Measurements from ENCODE around the gene GBX2. TPM values are rescaled to one million over a fixed set of nuclear protein-coding genes. Genes with fewer than 3 reads are reported as not detected.

Gene GBX2
- total RNA-seq, 1 experiment from 2014 or later, result 25.6 TPM

DNA sequence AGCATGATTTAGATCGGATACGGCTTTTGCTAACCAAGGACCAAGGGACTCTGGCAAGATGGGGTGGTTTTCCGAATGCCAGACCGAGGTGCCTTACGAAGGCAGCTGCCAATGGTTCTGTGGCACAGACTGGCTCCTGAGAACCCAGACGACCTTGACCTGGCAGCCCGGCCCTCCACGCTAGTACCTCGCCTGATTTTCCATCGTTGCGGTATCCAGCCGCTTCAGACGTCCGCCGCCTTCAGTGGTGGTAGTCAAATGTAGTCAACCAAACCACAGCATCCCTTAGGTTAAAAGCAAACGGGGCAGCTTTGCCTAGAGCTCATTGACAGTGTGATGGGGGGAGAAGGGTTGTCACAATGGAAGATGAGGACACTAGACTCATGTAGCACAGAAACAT lies 42.6 kb downstream of the GBX2 start:
- no peak overlapping the region for H3K4me3 Mint-ChIP-seq
- DNase-seq (ENCODE audit: low spot score) (no peak), ATAC-seq (no peak)
- no peak overlapping the region for H3K27ac Mint-ChIP-seq
- no peaks in the 10 kb centered on the region for H3K9me3 Mint-ChIP-seq
- no peaks in the 10 kb centered on the region; the same call in 1 of the 2 replicates for H3K27me3 Mint-ChIP-seq (ENCODE audit: low read depth)
- TF ChIP-seq SP1 (CRISPR knock-in tag; conservative IDR thresholded peaks at IDR 0.05) (no peak), TP53 (CRISPR knock-in tag; IDR thresholded peaks at IDR 0.05) (no peak), FOXJ3 (CRISPR knock-in tag; IDR thresholded peaks at IDR 0.05; ENCODE audit: borderline replicate concordance) (no peak), ELF4 (CRISPR knock-in tag; IDR thresholded peaks at IDR 0.05; ENCODE audit: low read depth) (no peak), MXD4 (CRISPR knock-in tag; IDR thresholded peaks at IDR 0.05; ENCODE audit: borderline replicate concordance) (no peak)
- TF ChIP-seq, protein P1, sequence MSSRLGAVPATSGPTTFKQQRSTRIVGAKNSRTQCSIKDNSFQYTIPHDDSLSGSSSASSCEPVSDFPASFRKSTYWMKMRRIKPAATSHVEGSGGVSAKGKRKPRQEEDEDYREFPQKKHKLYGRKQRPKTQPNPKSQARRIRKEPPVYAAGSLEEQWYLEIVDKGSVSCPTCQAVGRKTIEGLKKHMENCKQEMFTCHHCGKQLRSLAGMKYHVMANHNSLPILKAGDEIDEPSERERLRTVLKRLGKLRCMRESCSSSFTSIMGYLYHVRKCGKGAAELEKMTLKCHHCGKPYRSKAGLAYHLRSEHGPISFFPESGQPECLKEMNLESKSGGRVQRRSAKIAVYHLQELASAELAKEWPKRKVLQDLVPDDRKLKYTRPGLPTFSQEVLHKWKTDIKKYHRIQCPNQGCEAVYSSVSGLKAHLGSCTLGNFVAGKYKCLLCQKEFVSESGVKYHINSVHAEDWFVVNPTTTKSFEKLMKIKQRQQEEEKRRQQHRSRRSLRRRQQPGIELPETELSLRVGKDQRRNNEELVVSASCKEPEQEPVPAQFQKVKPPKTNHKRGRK (CRISPR knock-in tag; IDR thresholded peaks at IDR 0.05; ENCODE audit: borderline replicate concordance), result no peak
- TF ChIP-seq, protein P2, sequence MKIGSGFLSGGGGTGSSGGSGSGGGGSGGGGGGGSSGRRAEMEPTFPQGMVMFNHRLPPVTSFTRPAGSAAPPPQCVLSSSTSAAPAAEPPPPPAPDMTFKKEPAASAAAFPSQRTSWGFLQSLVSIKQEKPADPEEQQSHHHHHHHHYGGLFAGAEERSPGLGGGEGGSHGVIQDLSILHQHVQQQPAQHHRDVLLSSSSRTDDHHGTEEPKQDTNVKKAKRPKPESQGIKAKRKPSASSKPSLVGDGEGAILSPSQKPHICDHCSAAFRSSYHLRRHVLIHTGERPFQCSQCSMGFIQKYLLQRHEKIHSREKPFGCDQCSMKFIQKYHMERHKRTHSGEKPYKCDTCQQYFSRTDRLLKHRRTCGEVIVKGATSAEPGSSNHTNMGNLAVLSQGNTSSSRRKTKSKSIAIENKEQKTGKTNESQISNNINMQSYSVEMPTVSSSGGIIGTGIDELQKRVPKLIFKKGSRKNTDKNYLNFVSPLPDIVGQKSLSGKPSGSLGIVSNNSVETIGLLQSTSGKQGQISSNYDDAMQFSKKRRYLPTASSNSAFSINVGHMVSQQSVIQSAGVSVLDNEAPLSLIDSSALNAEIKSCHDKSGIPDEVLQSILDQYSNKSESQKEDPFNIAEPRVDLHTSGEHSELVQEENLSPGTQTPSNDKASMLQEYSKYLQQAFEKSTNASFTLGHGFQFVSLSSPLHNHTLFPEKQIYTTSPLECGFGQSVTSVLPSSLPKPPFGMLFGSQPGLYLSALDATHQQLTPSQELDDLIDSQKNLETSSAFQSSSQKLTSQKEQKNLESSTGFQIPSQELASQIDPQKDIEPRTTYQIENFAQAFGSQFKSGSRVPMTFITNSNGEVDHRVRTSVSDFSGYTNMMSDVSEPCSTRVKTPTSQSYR (CRISPR knock-in tag; IDR thresholded peaks at IDR 0.05), result no peak
- ChIA-PET POLR2A (interaction anchor here (0.6 kb wide), 1 partner anchor 139 kb away, joined by 3 read pairs; no protein-coding TSS in a partner anchor), CTCF (no interaction called here)
- peaks cover 19% of the 10 kb centered on the region for H3K36me3 Mint-ChIP-seq
- H3K4me1 Mint-ChIP-seq, result peaks cover 30% of the 10 kb centered on the region

DNA sequence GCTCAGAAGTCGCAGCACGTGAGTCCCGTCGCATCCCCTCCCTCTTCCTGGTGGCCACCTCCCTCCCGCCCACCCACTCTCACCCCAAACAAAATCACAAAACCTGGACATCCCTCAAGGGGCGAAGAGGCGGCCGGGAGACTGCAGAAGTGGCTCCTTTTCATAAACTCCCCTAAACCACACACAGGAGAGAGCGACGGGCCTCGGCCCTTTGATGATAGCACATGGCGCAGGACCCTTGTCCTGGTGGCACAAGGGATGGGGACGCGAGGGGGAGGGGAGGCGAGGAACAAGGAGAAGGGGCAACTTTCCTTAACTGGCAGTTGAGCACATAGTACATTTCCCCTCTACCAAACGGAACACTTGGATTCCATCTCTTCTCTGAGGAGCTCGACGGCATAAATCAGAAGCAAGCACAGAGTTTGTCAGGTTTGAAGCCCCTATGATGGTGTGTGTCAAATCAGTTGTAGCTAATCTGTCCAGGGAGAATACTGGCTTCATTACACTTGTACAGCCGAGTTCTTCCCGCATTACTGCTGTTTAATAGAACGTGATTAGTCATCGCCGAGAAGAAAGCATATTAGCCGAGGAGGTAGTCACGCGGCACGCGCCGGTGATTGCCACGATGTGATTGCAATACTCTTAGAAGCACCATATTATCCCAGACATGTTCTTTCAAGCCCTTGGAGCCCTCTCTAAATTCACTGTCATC lies 43.8 kb downstream of the GBX2 start:
- Mint-ChIP-seq H3K36me3 (peaks cover 20% of the 10 kb centered on the region), H3K9me3 (no peaks in the 10 kb centered on the region), H3K27me3 (ENCODE audit: low read depth) (peaks cover under 1% of the 10 kb centered on the region; the same call in 1 of the 2 replicates), H3K4me1 (peaks cover 33% of the 10 kb centered on the region), H3K4me3 (no peak overlapping the region), H3K27ac (no peak overlapping the region)
- CTCF ChIA-PET, result interaction anchor here (0.6 to 0.8 kb wide), 2 partner anchors 19 to 379 kb away, joined by 3 read pairs; no protein-coding TSS in a partner anchor
- no peak for DNase-seq (ENCODE audit: low spot score)
- POLR2A ChIA-PET, result interaction anchor here (0.5 kb wide), 1 partner anchor 54 kb away, joined by 3 read pairs; no protein-coding TSS in a partner anchor
- ATAC-seq, result no peak
- TF ChIP-seq MYBL2 (CRISPR knock-in tag; IDR thresholded peaks at IDR 0.05), result no peak
- TF ChIP-seq, protein P3, sequence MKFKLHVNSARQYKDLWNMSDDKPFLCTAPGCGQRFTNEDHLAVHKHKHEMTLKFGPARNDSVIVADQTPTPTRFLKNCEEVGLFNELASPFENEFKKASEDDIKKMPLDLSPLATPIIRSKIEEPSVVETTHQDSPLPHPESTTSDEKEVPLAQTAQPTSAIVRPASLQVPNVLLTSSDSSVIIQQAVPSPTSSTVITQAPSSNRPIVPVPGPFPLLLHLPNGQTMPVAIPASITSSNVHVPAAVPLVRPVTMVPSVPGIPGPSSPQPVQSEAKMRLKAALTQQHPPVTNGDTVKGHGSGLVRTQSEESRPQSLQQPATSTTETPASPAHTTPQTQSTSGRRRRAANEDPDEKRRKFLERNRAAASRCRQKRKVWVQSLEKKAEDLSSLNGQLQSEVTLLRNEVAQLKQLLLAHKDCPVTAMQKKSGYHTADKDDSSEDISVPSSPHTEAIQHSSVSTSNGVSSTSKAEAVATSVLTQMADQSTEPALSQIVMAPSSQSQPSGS (CRISPR knock-in tag; IDR thresholded peaks at IDR 0.05; ENCODE audit: borderline replicate concordance, low read depth), result no peak
- no peak for TF ChIP-seq NFYB (CRISPR knock-in tag; conservative IDR thresholded peaks at IDR 0.05; ENCODE audit: low read depth)
- TF ChIP-seq, protein P4, sequence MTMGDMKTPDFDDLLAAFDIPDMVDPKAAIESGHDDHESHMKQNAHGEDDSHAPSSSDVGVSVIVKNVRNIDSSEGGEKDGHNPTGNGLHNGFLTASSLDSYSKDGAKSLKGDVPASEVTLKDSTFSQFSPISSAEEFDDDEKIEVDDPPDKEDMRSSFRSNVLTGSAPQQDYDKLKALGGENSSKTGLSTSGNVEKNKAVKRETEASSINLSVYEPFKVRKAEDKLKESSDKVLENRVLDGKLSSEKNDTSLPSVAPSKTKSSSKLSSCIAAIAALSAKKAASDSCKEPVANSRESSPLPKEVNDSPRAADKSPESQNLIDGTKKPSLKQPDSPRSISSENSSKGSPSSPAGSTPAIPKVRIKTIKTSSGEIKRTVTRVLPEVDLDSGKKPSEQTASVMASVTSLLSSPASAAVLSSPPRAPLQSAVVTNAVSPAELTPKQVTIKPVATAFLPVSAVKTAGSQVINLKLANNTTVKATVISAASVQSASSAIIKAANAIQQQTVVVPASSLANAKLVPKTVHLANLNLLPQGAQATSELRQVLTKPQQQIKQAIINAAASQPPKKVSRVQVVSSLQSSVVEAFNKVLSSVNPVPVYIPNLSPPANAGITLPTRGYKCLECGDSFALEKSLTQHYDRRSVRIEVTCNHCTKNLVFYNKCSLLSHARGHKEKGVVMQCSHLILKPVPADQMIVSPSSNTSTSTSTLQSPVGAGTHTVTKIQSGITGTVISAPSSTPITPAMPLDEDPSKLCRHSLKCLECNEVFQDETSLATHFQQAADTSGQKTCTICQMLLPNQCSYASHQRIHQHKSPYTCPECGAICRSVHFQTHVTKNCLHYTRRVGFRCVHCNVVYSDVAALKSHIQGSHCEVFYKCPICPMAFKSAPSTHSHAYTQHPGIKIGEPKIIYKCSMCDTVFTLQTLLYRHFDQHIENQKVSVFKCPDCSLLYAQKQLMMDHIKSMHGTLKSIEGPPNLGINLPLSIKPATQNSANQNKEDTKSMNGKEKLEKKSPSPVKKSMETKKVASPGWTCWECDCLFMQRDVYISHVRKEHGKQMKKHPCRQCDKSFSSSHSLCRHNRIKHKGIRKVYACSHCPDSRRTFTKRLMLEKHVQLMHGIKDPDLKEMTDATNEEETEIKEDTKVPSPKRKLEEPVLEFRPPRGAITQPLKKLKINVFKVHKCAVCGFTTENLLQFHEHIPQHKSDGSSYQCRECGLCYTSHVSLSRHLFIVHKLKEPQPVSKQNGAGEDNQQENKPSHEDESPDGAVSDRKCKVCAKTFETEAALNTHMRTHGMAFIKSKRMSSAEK (CRISPR knock-in tag; IDR thresholded peaks at IDR 0.05; ENCODE audit: borderline replicate concordance), result no peak
- no peak for TF ChIP-seq ZNF423 (CRISPR knock-in tag; IDR thresholded peaks at IDR 0.05)
- TF ChIP-seq ZNF232 (CRISPR knock-in tag; IDR thresholded peaks at IDR 0.05), result no peak

Measured in WTC11 (cell line).